CD4-positive, alpha-beta memory T cell (primary cell): ENCODE measurements around the gene ARHGAP44. TPM values are rescaled to one million over a fixed set of nuclear protein-coding genes. Genes with fewer than 3 reads are reported as not detected.

ENCODE experiments used
- CTCF ChIA-PET: fragments of 350-600 bp; sonication (Branson Sonifier 250); formaldehyde crosslinking; loops from one replicate; lab custom pipeline; 2021; ENCODE audit warnings: inconsistent platforms; ENCODE audit not compliant: partially characterized antibody; lab: Charles Lee
- POLR2A ChIA-PET: fragments of 350-600 bp; sonication (Branson Sonifier 250); formaldehyde crosslinking; loops from one replicate; lab custom pipeline; 2021; ENCODE audit not compliant: partially characterized antibody; lab: Charles Lee
- DNase-seq, 5 donors: peaks; one replicate each; pipeline versions ENCODE4 v3.0.0 to v3.0.0-alpha.2; 2020 to 2022; ENCODE audit warnings: mixed read lengths in 1 of 5
- H3K27ac ChIP-seq: one replicate; pipeline ENCODE4 v1.7.0; 2013; ENCODE audit warnings: low read depth, low read length
- H3K27me3 ChIP-seq: 2 replicates; pipeline ENCODE4 v1.7.0; 2013; ENCODE audit warnings: mild to moderate bottlenecking, low read length, moderate library complexity; ENCODE audit not compliant: insufficient read depth
- H3K36me3 ChIP-seq: 2 replicates; pipeline ENCODE4 v1.7.0; 2013; ENCODE audit warnings: mild to moderate bottlenecking, low read length, moderate library complexity; ENCODE audit not compliant: insufficient read depth
- H3K4me1 ChIP-seq: 2 replicates; pipeline ENCODE4 v1.7.0; 2013; ENCODE audit warnings: mild to moderate bottlenecking, low read length, moderate library complexity; ENCODE audit not compliant: insufficient read depth
- H3K4me3 ChIP-seq, 2 donors: one replicate each; pipeline ENCODE4 v1.7.0; 2013; ENCODE audit warnings: low read length in 2 of 2, mild to moderate bottlenecking in 1 of 2
- H3K9me3 ChIP-seq, 2 donors: one replicate each; pipeline ENCODE4 v1.7.0; 2013; ENCODE audit warnings: low read length in 2 of 2, control low read depth in 1 of 2; ENCODE audit not compliant: control insufficient read depth in 1 of 2
- H3K27ac Mint-ChIP-seq, 7 donors: one replicate each; pipeline ENCODE4 v1.8.0; 2020 to 2021; ENCODE audit warnings: mixed read lengths in 7 of 7, mild to moderate bottlenecking in 6 of 7, inconsistent platforms in 3 of 7, moderate library complexity in 3 of 7
- H3K27me3 Mint-ChIP-seq, 2 donors: one replicate each; pipeline ENCODE4 v1.8.0; 2020 to 2021; ENCODE audit warnings: mixed read lengths in 2 of 2
- H3K36me3 Mint-ChIP-seq, 2 donors: one replicate each; pipeline ENCODE4 v1.8.0; 2020 to 2021; ENCODE audit warnings: mixed read lengths in 2 of 2, inconsistent platforms in 1 of 2, mild to moderate bottlenecking in 1 of 2
- H3K4me1 Mint-ChIP-seq, 4 donors: one replicate each; pipeline ENCODE4 v1.8.0; 2020 to 2021; ENCODE audit warnings: mixed read lengths in 4 of 4, mild to moderate bottlenecking in 1 of 4
- H3K4me3 Mint-ChIP-seq, 8 donors: one replicate each; pipeline ENCODE4 v1.8.0; 2020 to 2021; ENCODE audit warnings: mixed read lengths in 8 of 8, mild to moderate bottlenecking in 7 of 8, moderate library complexity in 6 of 8, inconsistent platforms in 3 of 8
- H3K9me3 Mint-ChIP-seq, 8 donors: one replicate each; pipeline ENCODE4 v1.8.0; 2020 to 2021; ENCODE audit warnings: mixed read lengths in 8 of 8, mild to moderate bottlenecking in 5 of 8, inconsistent platforms in 3 of 8, moderate library complexity in 1 of 8
- intact Hi-C: fragments of 100-400 bp; cut with micrococcal nuclease; formaldehyde crosslinking; loops from one replicate; pipeline ENCODE4 v1.15.1; 2023
- polyA plus RNA-seq, 2 donors: library from polyadenylated mRNA; unstranded; fragments of 300-500 nt; fragmentation: Illumina TruSeq; gene quantifications; one replicate each; pipeline ENCODE4 v1.2.3, GENCODE V29; 2021
- total RNA-seq, 2 experiments: library from RNA; stranded (reverse); gene quantifications; one replicate each; pipeline ENCODE4 v1.2.3, GENCODE V29; 2021

The ARHGAP44 gene
- total and polyA plus RNA-seq, 4 experiments from 2014 or later, result 0.07 TPM; not detected in 3

DNA sequence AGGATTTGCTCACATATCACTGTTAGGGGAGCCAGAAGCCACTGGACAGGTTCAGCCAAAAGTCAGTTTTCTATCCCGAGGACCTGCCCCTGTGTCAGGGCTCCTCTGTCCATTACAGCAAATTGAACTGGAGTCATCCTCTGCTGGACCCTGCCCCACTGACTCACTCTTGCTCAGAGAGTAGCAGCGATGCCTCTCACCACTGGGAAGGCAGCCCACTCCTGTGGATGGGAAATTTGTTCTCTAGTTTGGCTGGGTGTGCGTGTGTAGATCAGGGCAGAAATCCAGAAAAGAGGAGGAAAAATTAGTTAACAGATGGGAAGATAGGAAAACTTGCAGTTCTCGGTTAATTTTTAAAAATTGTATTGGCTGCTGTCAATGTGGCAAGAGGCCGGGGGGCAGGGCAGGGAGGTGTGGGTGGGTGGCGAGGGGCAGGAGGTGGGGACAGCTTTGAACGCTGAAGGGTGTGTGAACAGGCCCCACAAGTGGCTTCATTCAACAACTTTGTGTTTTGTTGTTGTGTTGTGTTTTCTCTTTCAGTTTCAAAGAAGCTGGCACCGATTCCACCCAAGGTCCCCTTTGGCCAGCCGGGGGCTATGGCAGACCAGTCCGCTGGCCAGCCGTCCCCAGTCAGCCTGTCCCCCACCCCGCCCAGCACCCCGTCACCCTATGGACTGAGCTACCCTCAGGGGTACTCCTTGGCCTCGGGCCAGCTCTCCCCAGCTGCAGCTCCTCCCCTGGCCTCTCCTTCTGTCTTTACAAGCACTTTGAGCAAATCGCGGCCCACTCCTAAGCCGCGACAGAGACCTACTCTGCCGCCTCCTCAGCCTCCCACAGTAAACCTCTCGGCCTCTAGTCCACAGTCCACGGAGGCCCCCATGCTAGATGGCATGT, 194.9 kb downstream of the ARHGAP44 start:
- Histone ChIP-seq H3K27ac (no peak overlapping the region), H3K27me3 (no peaks in the 10 kb centered on the region), H3K4me3 (no peak overlapping the region), H3K36me3 (no peaks in the 10 kb centered on the region), H3K9me3 (no peaks in the 10 kb centered on the region), H3K4me1 (no peaks in the 10 kb centered on the region)
- intact Hi-C loops, result no loop called here
- no peak overlapping the region for H3K4me3 Mint-ChIP-seq
- ChIA-PET CTCF (interaction anchor here (1.3 to 2.7 kb wide), 2 partner anchors 19 to 47 kb away, joined by 3 to 16 read pairs; no protein-coding TSS in a partner anchor), POLR2A (no interaction called here)
- H3K36me3 Mint-ChIP-seq, result no peaks in the 10 kb centered on the region
- H3K27me3 Mint-ChIP-seq, result peaks cover 0 to 8% of the 10 kb centered on the region in 2 donors
- no peak overlapping the region for H3K27ac Mint-ChIP-seq
- H3K4me1 Mint-ChIP-seq, result no peaks in the 10 kb centered on the region
- DNase-seq, result no peak
- no peaks in the 10 kb centered on the region for H3K9me3 Mint-ChIP-seq

DNA sequence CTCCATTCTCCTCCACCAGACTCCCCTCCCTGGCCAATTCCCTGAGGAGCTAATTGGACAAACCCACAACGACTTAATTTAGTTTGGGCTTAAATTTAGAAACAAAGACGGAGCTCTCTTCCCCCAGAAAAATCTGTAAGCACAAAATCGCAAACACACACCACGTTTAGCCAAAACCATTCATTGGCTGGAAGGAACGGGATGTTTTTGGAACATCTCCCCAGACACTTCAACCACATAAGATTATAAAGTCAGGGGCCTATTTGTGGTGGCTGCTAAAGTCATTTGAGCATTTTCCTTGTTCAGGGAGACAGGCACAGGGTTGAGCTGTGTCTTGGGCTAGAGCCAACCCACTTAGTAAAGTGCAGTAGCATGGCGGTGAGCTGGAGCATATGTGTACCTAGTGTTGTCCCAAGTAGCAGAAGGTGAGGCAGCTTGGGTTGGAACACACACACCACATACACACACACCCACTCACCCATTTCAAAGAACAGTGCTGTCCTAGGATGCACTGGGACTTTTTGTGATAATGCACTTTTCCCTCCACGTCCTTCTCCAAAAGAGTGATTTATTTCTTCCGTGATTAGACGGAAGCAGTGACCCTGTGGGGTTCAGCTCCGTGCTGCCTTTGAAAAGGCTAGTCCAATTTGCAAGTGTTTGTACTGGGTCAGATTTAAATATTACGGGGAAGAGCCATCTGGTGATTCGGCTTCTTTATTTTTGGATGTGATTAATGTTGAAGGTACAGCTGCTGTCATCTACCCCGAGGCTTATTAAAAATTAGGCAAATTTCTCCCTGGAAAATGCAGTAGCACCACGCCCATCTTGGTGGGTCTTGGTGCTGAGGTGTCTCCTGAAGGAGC, 196.4 kb downstream of the ARHGAP44 start:
- Histone ChIP-seq H3K36me3 (no peaks in the 10 kb centered on the region), H3K4me3 (no peak overlapping the region), H3K4me1 (no peaks in the 10 kb centered on the region), H3K27me3 (no peaks in the 10 kb centered on the region), H3K9me3 (no peaks in the 10 kb centered on the region), H3K27ac (no peak overlapping the region)
- Mint-ChIP-seq H3K4me1 (peaks cover 0 to 2% (median 0%) of the 10 kb centered on the region in 4 donors), H3K9me3 (peaks cover 0 to 2% (median 0%) of the 10 kb centered on the region in 8 donors), H3K36me3 (peaks cover 4 to 6% of the 10 kb centered on the region in 2 donors), H3K27me3 (peaks cover 0 to 3% of the 10 kb centered on the region in 2 donors), H3K4me3 (no peak overlapping the region), H3K27ac (no peak overlapping the region)
- no peak for DNase-seq
- ChIA-PET POLR2A (no interaction called here), CTCF (interaction anchor here (1.3 to 2.7 kb wide), 2 partner anchors 17 to 45 kb away, joined by 3 to 16 read pairs; no protein-coding TSS in a partner anchor)
- intact Hi-C loops, result no loop called here

DNA sequence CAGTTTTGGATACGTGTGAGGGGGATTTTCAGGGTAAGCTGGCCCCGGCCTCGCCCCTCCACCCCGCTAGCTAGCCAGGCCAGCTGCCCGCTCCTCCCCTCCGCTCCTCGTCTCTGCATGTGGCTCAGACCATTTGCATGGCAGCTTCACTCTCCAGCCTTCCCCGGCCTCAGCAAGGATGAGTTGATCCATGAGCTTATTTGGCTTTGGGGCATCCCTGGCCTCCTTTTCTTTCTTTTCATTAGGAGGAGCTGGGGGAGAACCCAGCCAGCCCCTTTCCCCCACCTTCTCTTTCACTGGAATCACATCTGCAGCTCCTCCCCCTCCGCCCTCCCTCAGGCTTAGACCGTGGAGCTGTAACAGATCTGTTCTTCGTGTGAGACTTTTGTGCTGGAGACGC, 197.8 kb downstream of the ARHGAP44 start:
- H3K4me3 ChIP-seq, result no peak overlapping the region
- Mint-ChIP-seq H3K36me3 (peaks cover 18 to 20% of the 10 kb centered on the region in 2 donors), H3K27ac (no peak overlapping the region), H3K4me3 (no peak overlapping the region), H3K27me3 (peaks cover 0 to 3% of the 10 kb centered on the region in 2 donors), H3K4me1 (peaks cover 0 to 2% (median under 1%) of the 10 kb centered on the region in 4 donors), H3K9me3 (peaks cover 0 to 2% (median 0%) of the 10 kb centered on the region in 8 donors)
- H3K36me3 ChIP-seq, result peaks cover 9% of the 10 kb centered on the region
- DNase-seq, result no peak
- H3K4me1 ChIP-seq, result no peaks in the 10 kb centered on the region
- H3K27ac ChIP-seq, result no peak overlapping the region
- no peaks in the 10 kb centered on the region for H3K27me3 ChIP-seq
- ChIA-PET POLR2A (no interaction called here), CTCF (interaction anchor here (0.8 to 1.6 kb wide), 3 partner anchors 16 to 43 kb away, joined by 3 to 9 read pairs (median 3); no protein-coding TSS in a partner anchor)
- intact Hi-C loops, result no loop called here
- H3K9me3 ChIP-seq, result no peaks in the 10 kb centered on the region

DNA sequence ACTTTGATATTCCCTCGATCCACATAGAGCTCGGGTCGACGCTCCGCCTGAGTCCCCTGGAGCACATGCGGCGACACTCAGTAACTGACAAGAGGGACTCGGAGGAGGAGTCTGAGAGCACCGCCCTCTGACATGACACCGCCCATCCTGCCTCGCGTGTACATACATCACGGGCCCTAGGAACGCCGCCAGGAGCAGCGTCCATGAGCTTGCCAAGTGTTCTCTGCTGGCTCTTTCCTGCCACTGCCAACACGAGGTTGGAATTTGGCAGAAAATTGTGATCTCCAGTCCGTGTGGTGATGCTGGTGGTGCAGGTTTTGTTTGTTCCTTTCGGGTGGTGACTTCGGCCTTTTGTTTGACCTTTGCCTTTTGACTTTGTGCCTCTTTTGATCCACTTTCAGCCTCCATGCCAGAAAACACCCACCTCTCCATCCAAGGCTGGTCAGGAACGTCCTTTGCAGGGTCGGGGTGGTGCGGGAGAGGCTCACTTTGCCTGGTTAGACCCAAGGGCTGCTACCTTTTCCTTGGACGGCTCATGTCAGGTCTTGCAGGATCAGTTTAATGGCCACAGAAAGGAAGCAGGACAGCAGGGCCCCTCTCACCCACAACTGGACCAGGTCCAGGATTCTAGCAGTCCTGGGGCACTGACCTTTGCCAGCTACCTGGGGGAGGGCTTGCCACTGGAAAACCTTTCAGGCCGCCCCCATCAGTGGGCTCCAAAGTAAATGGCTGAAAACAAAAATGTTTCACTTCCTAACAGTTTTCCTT, 200.9 kb downstream of the ARHGAP44 start:
- CTCF ChIA-PET, result no interaction called here
- peaks cover 38 to 47% of the 10 kb centered on the region in 2 donors for H3K36me3 Mint-ChIP-seq
- intact Hi-C loops, result no loop called here

DNA sequence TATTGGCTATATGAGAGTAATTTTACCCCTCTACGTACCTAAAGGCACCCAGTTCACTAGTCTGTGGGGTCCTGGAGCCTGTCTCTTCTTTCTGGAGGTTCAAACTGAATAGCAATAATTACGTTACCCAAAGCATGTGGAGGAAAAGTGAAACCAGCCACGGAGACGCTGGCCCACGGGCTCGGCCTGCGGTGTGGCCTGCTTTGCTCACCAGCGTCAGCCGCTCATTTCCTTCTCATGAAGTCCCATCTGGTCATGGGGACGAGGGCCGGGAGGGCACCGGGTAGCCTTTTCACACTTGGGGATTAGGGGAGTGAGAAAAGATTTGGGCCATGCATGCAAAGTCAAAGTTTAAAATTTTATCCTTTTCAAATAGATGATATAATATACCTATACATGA, 201.6 kb downstream of the ARHGAP44 start:
- Mint-ChIP-seq H3K4me3 (no peak overlapping the region), H3K9me3 (peaks cover 0 to 2% (median 0%) of the 10 kb centered on the region in 8 donors), H3K4me1 (peaks cover 0 to 5% (median 2%) of the 10 kb centered on the region in 4 donors), H3K27me3 (no peaks in the 10 kb centered on the region), H3K27ac (no peak overlapping the region), H3K36me3 (peaks cover 42 to 54% of the 10 kb centered on the region in 2 donors)
- H3K36me3 ChIP-seq, result peaks cover 47% of the 10 kb centered on the region
- CTCF ChIA-PET, result no interaction called here
- no peaks in the 10 kb centered on the region for H3K4me1 ChIP-seq
- H3K4me3 ChIP-seq, result no peak overlapping the region
- no peak for DNase-seq
- POLR2A ChIA-PET, result no interaction called here
- no peaks in the 10 kb centered on the region for H3K27me3 ChIP-seq
- H3K9me3 ChIP-seq, result no peaks in the 10 kb centered on the region
- intact Hi-C loops, result no loop called here
- H3K27ac ChIP-seq, result no peak overlapping the region

More for the DNA sequence above, 200.9 kb downstream of the ARHGAP44 start:
- Histone ChIP-seq H3K4me3 (no peak overlapping the region), H3K27me3 (no peaks in the 10 kb centered on the region), H3K9me3 (no peaks in the 10 kb centered on the region), H3K36me3 (peaks cover 40% of the 10 kb centered on the region), H3K27ac (no peak overlapping the region), H3K4me1 (no peaks in the 10 kb centered on the region)
- peak overlapping the region in 2 of 7 donors; percentile 34 to 83 for H3K27ac Mint-ChIP-seq
- H3K9me3 Mint-ChIP-seq, result peaks cover 0 to 2% (median 0%) of the 10 kb centered on the region in 8 donors
- POLR2A ChIA-PET, result no interaction called here
- H3K27me3 Mint-ChIP-seq, result no peaks in the 10 kb centered on the region
- H3K4me1 Mint-ChIP-seq, result peaks cover 0 to 5% (median 2%) of the 10 kb centered on the region in 4 donors
- no peak overlapping the region for H3K4me3 Mint-ChIP-seq
- DNase-seq, result no peak

DNA sequence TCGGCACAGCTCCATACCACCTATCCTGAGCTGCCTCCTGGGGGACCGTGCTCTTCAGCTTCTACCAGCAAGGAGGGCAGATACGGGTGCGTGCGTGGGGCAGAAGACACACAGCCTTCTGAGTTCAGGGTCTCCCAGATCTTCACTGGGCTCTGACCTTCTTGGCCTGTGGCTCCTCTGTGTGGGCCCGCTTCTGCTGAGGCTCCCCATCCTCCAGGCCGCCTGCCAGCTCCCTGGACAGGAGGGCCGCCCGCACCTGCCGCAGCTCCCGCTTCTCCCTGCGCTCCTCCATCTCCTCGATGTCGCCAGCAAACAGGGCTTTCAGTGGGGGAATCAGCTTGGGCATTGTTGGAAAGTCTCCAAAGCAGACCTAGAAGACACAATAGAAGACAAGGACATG, 203.4 kb downstream of the ARHGAP44 start:
- Mint-ChIP-seq H3K9me3 (peaks cover 0 to 2% (median 0%) of the 10 kb centered on the region in 8 donors), H3K27me3 (no peaks in the 10 kb centered on the region), H3K27ac (peak overlapping the region in 1 of 7 donors; percentile 15), H3K36me3 (peaks cover 52 to 70% of the 10 kb centered on the region in 2 donors), H3K4me3 (no peak overlapping the region), H3K4me1 (peaks cover 0 to 5% (median 2%) of the 10 kb centered on the region in 4 donors)
- DNase-seq, result no peak
- H3K27me3 ChIP-seq, result no peaks in the 10 kb centered on the region
- ChIA-PET POLR2A (no interaction called here), CTCF (interaction anchor here (0.8 to 3.5 kb wide), 3 partner anchors 10 to 38 kb away, joined by 4 to 12 read pairs (median 4); no protein-coding TSS in a partner anchor)
- H3K36me3 ChIP-seq, result peaks cover 65% of the 10 kb centered on the region
- H3K27ac ChIP-seq, result no peak overlapping the region
- H3K4me3 ChIP-seq, result no peak overlapping the region
- intact Hi-C loops, result no loop called here
- H3K4me1 ChIP-seq, result no peaks in the 10 kb centered on the region
- no peaks in the 10 kb centered on the region for H3K9me3 ChIP-seq
